A549 (cell line): ENCODE data around the gene ELOB. TPM values are rescaled to one million over a fixed set of nuclear protein-coding genes. Genes with fewer than 3 reads are reported as not detected.
A peak's percentile ranks its signal among the peaks of the same experiment; 100 is the strongest.

Experiments
- ATAC-seq, 2 experiments: fragments of 200-7000 bp in 1 of 2; fragments of >200 bp in 1 of 2; cut with Nextera tagmentation in 1 of 2; cut with Tn5 transposase in 1 of 2; 3 replicates each; pipeline versions ENCODE4 v1.8.0 to v1.9.1; 2018 to 2020; ENCODE audit warnings: mild to moderate bottlenecking in 1 of 2, moderate library complexity in 1 of 2
- CTCF ChIA-PET: fragments of 300-600 bp; sonication (Branson Sonifier 250); formaldehyde crosslinking; extraction: SDS; loops from one replicate; lab custom pipeline; 2021; ENCODE audit warnings: antibody characterized with exemption, inconsistent platforms; lab: Yijun Ruan, JAX
- POLR2A ChIA-PET: fragments of 350-600 bp; formaldehyde crosslinking; extraction: SDS; loops from one replicate; lab custom pipeline; 2021; ENCODE audit warnings: antibody characterized with exemption, inconsistent platforms; lab: Yijun Ruan, JAX
- DNase-seq, 2 experiments: peaks; one replicate each; pipeline versions ENCODE4 v3.0.0 to v3.0.0-alpha.2; 2011 to 2016; ENCODE audit warnings: low read depth in 1 of 2, low spot score in 1 of 2
- FAIRE-seq: peaks from 2 replicates; lab custom pipeline; 2011; peaks lifted over from hg19 to GRCh38; lab: Jason Lieb, UNC
- H3K27ac ChIP-seq, 2 experiments: fragments of >200 bp; sonication (Bioruptor Twin); formaldehyde crosslinking; 3 replicates each; pipeline ENCODE4 v1.5.1; 2016 to 2017
- H3K4me1 ChIP-seq: fragments of >200 bp; sonication (Bioruptor Twin); formaldehyde crosslinking; 3 replicates; pipeline ENCODE4 v1.6.1; 2016
- H3K4me2 ChIP-seq: fragments of >200 bp; sonication (Bioruptor Twin); formaldehyde crosslinking; 3 replicates; pipeline ENCODE4 v1.6.1; 2016
- H3K4me3 ChIP-seq: fragments of >200 bp; sonication (Bioruptor Twin); formaldehyde crosslinking; 3 replicates; pipeline ENCODE4 v1.5.1; 2016
- H3K9me3 ChIP-seq: fragments of >200 bp; sonication (Bioruptor Twin); formaldehyde crosslinking; 3 replicates; pipeline ENCODE4 v1.6.1; 2016
- ATOH8 ChIP-seq: fragments of 250-450 bp; sonication (Bioruptor Pico); IDR thresholded peaks from 2 replicates; pipeline ENCODE4 v1.5.0; 2020; ENCODE audit warnings: low read depth, mild to moderate bottlenecking, moderate library complexity
- CBX2 ChIP-seq: fragments of 200-600 bp; sonication (generic); IDR thresholded peaks from 2 replicates; pipeline ENCODE4 v1.6.1; 2016; ENCODE audit warnings: low read depth, mild to moderate bottlenecking, borderline replicate concordance
- CBX8 ChIP-seq: fragments of 200-600 bp; sonication (generic); IDR thresholded peaks from 2 replicates; pipeline ENCODE4 v1.6.1; 2016
- CHD4 ChIP-seq: fragments of 200-600 bp; sonication (generic); IDR thresholded peaks from 2 replicates; pipeline ENCODE4 v1.6.1; 2016; ENCODE audit warnings: antibody characterized with exemption, mild to moderate bottlenecking, borderline replicate concordance
- EHMT2 ChIP-seq: fragments of 200-600 bp; sonication (generic); IDR thresholded peaks from 2 replicates; pipeline ENCODE4 v1.6.1; 2016; ENCODE audit warnings: antibody characterized with exemption, low read depth, mild to moderate bottlenecking, moderate library complexity
- ELK1 ChIP-seq: fragments of 150-350 bp; IDR thresholded peaks from 2 replicates; pipeline ENCODE4 v1.6.1; 2014; ENCODE audit warnings: low read depth, mild to moderate bottlenecking, low read length
- EP300 ChIP-seq, 2 experiments: fragments of >200 bp; sonication (Bioruptor Twin); formaldehyde crosslinking; IDR thresholded peaks; 2 replicates in 1 of 2; 3 replicates in 1 of 2; pipeline ENCODE4 v1.6.1; 2016 to 2017
- ESRRA ChIP-seq: fragments of 150-350 bp; IDR thresholded peaks from 2 replicates; pipeline ENCODE4 v1.6.1; 2014; ENCODE audit warnings: mild to moderate bottlenecking, low read length, borderline replicate concordance
- FOSL2 ChIP-seq, 2 experiments: fragments of 450-650 bp in 1 of 2; fragments of >200 bp in 1 of 2; sonication (Bioruptor Twin) in 1 of 2; formaldehyde crosslinking; IDR thresholded peaks; 2 replicates each; pipeline versions ENCODE4 v1.5.0 to v1.6.1; 2016 to 2020; ENCODE audit warnings: mild to moderate bottlenecking in 1 of 2, moderate library complexity in 1 of 2
- GATA3 ChIP-seq: IDR thresholded peaks from 2 replicates; pipeline ENCODE4 v1.6.1; 2012; ENCODE audit warnings: borderline replicate concordance
- HES2 ChIP-seq: fragments of >200 bp; sonication (Bioruptor Twin); formaldehyde crosslinking; IDR thresholded peaks from 2 replicates; pipeline ENCODE4 v1.6.1; 2016
- HOXB13 ChIP-seq: fragments of 250-450 bp; sonication (Bioruptor Pico); IDR thresholded peaks from 2 replicates; pipeline ENCODE4 v1.5.0; 2020; ENCODE audit warnings: low read depth, mild to moderate bottlenecking, moderate library complexity
- JUN ChIP-seq, 2 experiments: fragments of >200 bp; sonication (Bioruptor Twin); formaldehyde crosslinking; IDR thresholded peaks; 2 replicates in 1 of 2; 3 replicates in 1 of 2; pipeline ENCODE4 v1.6.1; 2016 to 2017
- KDM1A ChIP-seq: fragments of 200-600 bp; sonication (generic); IDR thresholded peaks from 2 replicates; pipeline ENCODE4 v1.6.1; 2016; ENCODE audit warnings: low read depth, mild to moderate bottlenecking
- MAX ChIP-seq: IDR thresholded peaks from 2 replicates; pipeline ENCODE4 v1.6.1; 2012
- MAZ ChIP-seq: fragments of 150-350 bp; IDR thresholded peaks from 2 replicates; pipeline ENCODE4 v1.6.1; 2014; ENCODE audit warnings: antibody characterized with exemption, low read depth, low read length, borderline replicate concordance
- MYC ChIP-seq: IDR thresholded peaks from 2 replicates; pipeline ENCODE4 v1.6.1; 2012; ENCODE audit warnings: mild to moderate bottlenecking, inconsistent platforms, low read length, improper control_type of control experiment, borderline replicate concordance
- POLR2A ChIP-seq: IDR thresholded peaks from 2 replicates; pipeline ENCODE4 v1.6.1; 2012; ENCODE audit warnings: mild to moderate bottlenecking, low read length
- RARB ChIP-seq: fragments of 250-450 bp; sonication (Bioruptor Pico); IDR thresholded peaks from 2 replicates; pipeline ENCODE4 v1.8.0; 2021; ENCODE audit warnings: mild to moderate bottlenecking, moderate library complexity
- REST ChIP-seq: fragments of 200-600 bp; sonication (generic); IDR thresholded peaks from 2 replicates; pipeline ENCODE4 v1.6.1; 2016; ENCODE audit warnings: antibody characterized with exemption, mild to moderate bottlenecking, moderate library complexity
- RNF2 ChIP-seq: fragments of 200-600 bp; sonication (generic); IDR thresholded peaks from 2 replicates; pipeline ENCODE4 v1.6.1; 2016; ENCODE audit warnings: low read depth, mild to moderate bottlenecking, antibody characterized with exemption, moderate library complexity, borderline replicate concordance
- SMC3 ChIP-seq: fragments of >200 bp; sonication (Bioruptor Twin); formaldehyde crosslinking; IDR thresholded peaks from 3 replicates; pipeline ENCODE4 v1.6.1; 2018; ENCODE audit warnings: inconsistent platforms
- TP53 ChIP-seq: fragments of 250-450 bp; sonication (Bioruptor Pico); IDR thresholded peaks from 2 replicates; pipeline ENCODE4 v1.5.0; 2021; ENCODE audit warnings: mild to moderate bottlenecking, moderate library complexity
- WGBS: methylation state at CpG from one replicate; pipeline ENCODE4 v1.1.6; 2017; ENCODE audit errors: missing lambda C conversion rate; 5-methylcytosine and 5-hydroxymethylcytosine counted together
- polyA plus RNA-seq, 4 experiments: library from polyadenylated mRNA; depleted of rRNA in 3 of 4; stranded (reverse); fragments of >200 nt; fragmentation: RNase III in 1 of 4; extraction: RNeasy Plus Mini Kit Qiagen cat#74134 plus additional on column Dnase treatment in 1 of 4; gene quantifications; 2 replicates in 3 of 4; 3 replicates in 1 of 4; pipeline ENCODE4 v1.2.3, GENCODE V29; 2011 to 2017

Gene ELOB
- polyA plus RNA-seq, 2 of the 4 experiments (the other 2 are of a cell fraction), result 136 to 494 TPM

- POLR2A ChIA-PET, result interaction anchor here (1.1 kb wide), 1 partner anchor 51 kb away, joined by 3 read pairs; no protein-coding TSS in a partner anchor
- Histone ChIP-seq H3K27ac (no peak within 1 kb of the TSS), H3K4me1 (no peaks in the 10 kb centered on the region), H3K4me2 (no peak within 1 kb of the TSS), H3K9me3 (no peaks in the 10 kb centered on the region)
- CTCF ChIA-PET, result interaction anchor here (0.6 to 3.7 kb wide), 2 partner anchors 51 to 115 kb away, joined by 3 to 10 read pairs; no protein-coding TSS in a partner anchor
- DNase-seq (no peak), FAIRE-seq (no peak), ATAC-seq (peak in 1 of 2 experiments; percentile 52; a peak in 3 of 6 replicates)
- 68% methylated on average over 18 of the region's 28 CpGs for WGBS
- no peak for TF ChIP-seq CHD4
- TF ChIP-seq, all 56 proteins: peak for 0
- H3K4me3 ChIP-seq, result no peak within 1 kb of the TSS
These were observed 39.8 kb upstream of the ELOB start, which contains the start of gene PRSS21 for GRCh38 chr16:2816751-2817339. TSS of gene PRSS21 (plus strand) at chr16:2817237. CDS start at chr16:2817269, 32 bp downstream.

GRCh38 chr16:2815299-2815771 lies 38.3 kb upstream of the ELOB start:
- no peak overlapping the region for H3K4me3 ChIP-seq
- POLR2A ChIA-PET, result no interaction called here
- TF ChIP-seq SMC3 (no peak), RARB (CRISPR knock-in tag) (no peak), REST (no peak), ELK1 (no peak), CHD4 (no peak), HOXB13 (CRISPR knock-in tag) (no peak), CBX8 (no peak), RNF2 (no peak), CBX2 (no peak), TP53 (CRISPR knock-in tag) (no peak), EP300 (IDR thresholded peaks at IDR 0.05) (no peak), JUN (IDR thresholded peaks at IDR 0.05) (no peak), GATA3 (no peak), ESRRA (no peak), MAX (no peak)
- TF ChIP-seq, all 56 proteins: peak for 0
- H3K4me1 ChIP-seq, result no peaks in the 10 kb centered on the region
- no peak for FAIRE-seq
- CTCF ChIA-PET, result interaction anchor here (0.6 to 3.7 kb wide), 2 partner anchors 53 to 402 kb away, joined by 3 to 10 read pairs; no protein-coding TSS in a partner anchor
- 66% methylated on average over 10 of the region's 10 CpGs for WGBS
- H3K4me2 ChIP-seq, result no peak overlapping the region
- no peak for ATAC-seq
- no peaks in the 10 kb centered on the region for H3K9me3 ChIP-seq
- no peak overlapping the region for H3K27ac ChIP-seq
- DNase-seq, result no peak

GRCh38 chr16:2814551-2815298 lies 37.6 kb upstream of the ELOB start:
- H3K9me3 ChIP-seq, result no peaks in the 10 kb centered on the region
- DNase-seq (no peak), ATAC-seq (no peak), FAIRE-seq (no peak)
- ChIA-PET CTCF (interaction anchor here (0.7 to 3.7 kb wide), 4 partner anchors 9 to 54 kb away, joined by 3 to 10 read pairs (median 3); no protein-coding TSS in a partner anchor), POLR2A (no interaction called here)
- 70% methylated on average over 18 of the region's 20 CpGs for WGBS
- H3K4me2 ChIP-seq, result no peak overlapping the region
- no peak overlapping the region for H3K4me3 ChIP-seq
- no peaks in the 10 kb centered on the region for H3K4me1 ChIP-seq
- no peak overlapping the region for H3K27ac ChIP-seq
- TF ChIP-seq HES2 (no peak), POLR2A (no peak), RARB (CRISPR knock-in tag) (no peak), GATA3 (no peak), ELK1 (no peak), SMC3 (no peak), MYC (no peak), FOSL2 (IDR thresholded peaks at IDR 0.05) (no peak), FOSL2 (CRISPR knock-in tag; IDR thresholded peaks at IDR 0.05) (no peak), EP300 (IDR thresholded peaks at IDR 0.05) (no peak), KDM1A (no peak), HOXB13 (CRISPR knock-in tag) (no peak), EHMT2 (no peak), MAZ (no peak), ATOH8 (CRISPR knock-in tag) (no peak)
